ENCODE results near the gene TCERG1L. TPM values are rescaled to one million over a fixed set of nuclear protein-coding genes. Genes with fewer than 3 reads are reported as not detected.
"Not testable (repeated sequence)": the region's sequence is repeated elsewhere in the genome, so short reads cannot be mapped to it uniquely, and the experiment has no call there.

The TCERG1L gene
- total RNA-seq, 1 experiment from 2014 or later = not detected

DNA sequence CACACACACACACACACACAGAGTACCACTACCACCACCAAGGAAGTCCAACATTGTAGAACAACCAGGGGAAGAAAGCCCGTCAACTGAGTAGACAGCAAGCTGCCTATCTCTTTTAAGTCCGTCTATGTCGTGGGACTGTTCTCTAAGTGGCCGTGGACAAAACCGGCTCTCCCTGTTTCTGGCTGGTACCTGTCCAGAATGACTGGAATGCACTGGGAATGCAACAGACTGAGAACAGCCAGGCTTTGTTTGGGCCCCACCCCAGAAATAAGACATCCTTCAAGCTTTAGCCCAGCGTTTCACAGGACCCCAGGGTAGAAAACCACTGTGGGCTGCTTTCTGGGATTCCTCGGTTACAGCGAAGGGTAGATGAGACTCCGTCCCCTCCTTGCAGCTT lies 203.6 kb downstream of the TCERG1L start:
- no peaks in the 10 kb centered on the region for H3K4me1 Mint-ChIP-seq (ENCODE audit: low read depth, unreplicated experiment)
- H3K36me3 Mint-ChIP-seq (ENCODE audit: insufficient read depth, unreplicated experiment) = peaks cover 4% of the 10 kb centered on the region
- no peak for DNase-seq
- H3K27me3 Mint-ChIP-seq (ENCODE audit: unreplicated experiment) = no peaks in the 10 kb centered on the region
- CTCF ChIA-PET = no interaction called here
- no peak overlapping the region for H3K4me3 Mint-ChIP-seq (ENCODE audit: low read depth, unreplicated experiment)
- no TSS peak for BruUV-seq (replicated peaks)
- peaks cover 3% of the 10 kb centered on the region for H3K9me3 Mint-ChIP-seq (ENCODE audit: low read depth, unreplicated experiment)
- TF ChIP-seq, protein P1, sequence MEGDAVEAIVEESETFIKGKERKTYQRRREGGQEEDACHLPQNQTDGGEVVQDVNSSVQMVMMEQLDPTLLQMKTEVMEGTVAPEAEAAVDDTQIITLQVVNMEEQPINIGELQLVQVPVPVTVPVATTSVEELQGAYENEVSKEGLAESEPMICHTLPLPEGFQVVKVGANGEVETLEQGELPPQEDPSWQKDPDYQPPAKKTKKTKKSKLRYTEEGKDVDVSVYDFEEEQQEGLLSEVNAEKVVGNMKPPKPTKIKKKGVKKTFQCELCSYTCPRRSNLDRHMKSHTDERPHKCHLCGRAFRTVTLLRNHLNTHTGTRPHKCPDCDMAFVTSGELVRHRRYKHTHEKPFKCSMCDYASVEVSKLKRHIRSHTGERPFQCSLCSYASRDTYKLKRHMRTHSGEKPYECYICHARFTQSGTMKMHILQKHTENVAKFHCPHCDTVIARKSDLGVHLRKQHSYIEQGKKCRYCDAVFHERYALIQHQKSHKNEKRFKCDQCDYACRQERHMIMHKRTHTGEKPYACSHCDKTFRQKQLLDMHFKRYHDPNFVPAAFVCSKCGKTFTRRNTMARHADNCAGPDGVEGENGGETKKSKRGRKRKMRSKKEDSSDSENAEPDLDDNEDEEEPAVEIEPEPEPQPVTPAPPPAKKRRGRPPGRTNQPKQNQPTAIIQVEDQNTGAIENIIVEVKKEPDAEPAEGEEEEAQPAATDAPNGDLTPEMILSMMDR (IDR thresholded peaks at IDR 0.05; ENCODE audit: unreplicated experiment) = no peak
- intact Hi-C loops (cut with micrococcal nuclease; ENCODE audit: unreplicated experiment) = no loop called here
- H3K27ac Mint-ChIP-seq (ENCODE audit: unreplicated experiment) = no peak overlapping the region

- no peak for DNase-seq
- no peak overlapping the region for H3K27ac Mint-ChIP-seq (ENCODE audit: unreplicated experiment)
- TF ChIP-seq, protein P1 (IDR thresholded peaks at IDR 0.05; ENCODE audit: unreplicated experiment) = no peak
- no peaks in the 10 kb centered on the region for H3K4me1 Mint-ChIP-seq (ENCODE audit: low read depth, unreplicated experiment)
- no peak overlapping the region for H3K4me3 Mint-ChIP-seq (ENCODE audit: low read depth, unreplicated experiment)
- BruUV-seq (replicated peaks) = no TSS peak
- H3K27me3 Mint-ChIP-seq (ENCODE audit: unreplicated experiment) = no peaks in the 10 kb centered on the region
- no peaks in the 10 kb centered on the region for H3K36me3 Mint-ChIP-seq (ENCODE audit: insufficient read depth, unreplicated experiment)
- intact Hi-C loops (cut with micrococcal nuclease; ENCODE audit: unreplicated experiment) = no loop called here
- peaks cover 3% of the 10 kb centered on the region for H3K9me3 Mint-ChIP-seq (ENCODE audit: low read depth, unreplicated experiment)
- CTCF ChIA-PET = no interaction called here
Observed at GRCh38 chr10:131102676-131103075, 208.8 kb downstream of the TCERG1L start.

GRCh38 chr10:131102147-131102546 lies 209.4 kb downstream of the TCERG1L start:
- Mint-ChIP-seq H3K36me3 (ENCODE audit: insufficient read depth, unreplicated experiment) (no peaks in the 10 kb centered on the region), H3K27me3 (ENCODE audit: unreplicated experiment) (no peaks in the 10 kb centered on the region), H3K27ac (ENCODE audit: unreplicated experiment) (no peak overlapping the region), H3K4me3 (ENCODE audit: low read depth, unreplicated experiment) (no peak overlapping the region), H3K4me1 (ENCODE audit: low read depth, unreplicated experiment) (no peaks in the 10 kb centered on the region), H3K9me3 (ENCODE audit: low read depth, unreplicated experiment) (peaks cover 3% of the 10 kb centered on the region)
- no peak for DNase-seq
- CTCF ChIA-PET = no interaction called here
- TF ChIP-seq, protein P1 (IDR thresholded peaks at IDR 0.05; ENCODE audit: unreplicated experiment) = no peak
- intact Hi-C loops (cut with micrococcal nuclease; ENCODE audit: unreplicated experiment) = no loop called here
- no TSS peak for BruUV-seq (replicated peaks)

DNA sequence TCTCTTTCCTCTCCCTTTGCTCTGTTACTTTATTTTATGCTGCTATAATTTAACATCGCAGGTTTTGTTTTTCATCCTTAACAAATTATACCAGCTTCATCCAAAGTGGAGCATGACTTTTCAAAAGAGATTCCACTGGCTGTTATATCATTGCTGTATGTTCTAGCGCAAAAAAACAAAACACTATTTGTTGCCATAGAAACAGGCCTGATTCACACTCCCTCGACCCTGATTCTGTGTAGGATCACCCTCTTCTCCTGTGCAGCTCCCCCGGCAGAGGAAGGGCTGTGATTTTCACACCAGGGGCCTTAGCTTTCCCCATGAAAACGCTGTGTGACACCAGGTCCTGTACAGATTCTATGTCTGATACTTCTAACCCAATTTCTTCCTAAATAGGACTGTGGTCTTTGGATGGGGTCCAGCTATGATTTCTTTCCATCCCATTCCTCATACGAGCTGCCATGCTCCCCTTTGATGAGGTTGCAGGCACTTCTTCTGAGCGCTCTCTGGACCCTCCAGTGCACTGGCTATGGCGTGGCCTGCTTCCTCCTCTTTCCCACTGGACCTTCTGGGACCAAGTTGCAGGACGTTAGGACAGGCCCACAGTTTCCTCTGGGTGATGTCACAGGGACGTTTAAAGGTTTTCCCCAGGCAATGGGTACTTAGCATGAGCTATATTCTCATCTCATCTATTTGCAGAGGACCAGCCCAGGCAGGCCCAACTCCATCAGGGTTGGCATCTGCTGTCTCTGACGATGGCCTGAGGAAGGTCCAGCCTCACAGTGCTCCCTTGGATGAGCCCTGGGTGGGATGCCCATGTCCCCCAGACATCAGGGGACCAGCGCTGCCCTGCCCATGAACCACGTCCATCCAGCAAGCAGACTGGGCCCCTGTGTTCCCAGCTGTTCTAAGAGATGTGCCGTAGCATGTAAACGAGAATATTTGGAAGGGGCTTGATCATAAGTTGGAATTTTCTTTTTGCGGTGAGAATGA lies 210.8 kb downstream of the TCERG1L start:
- H3K27ac Mint-ChIP-seq (ENCODE audit: unreplicated experiment); DNase-seq; H3K36me3 Mint-ChIP-seq (ENCODE audit: insufficient read depth, unreplicated experiment); H3K4me3 Mint-ChIP-seq (ENCODE audit: low read depth, unreplicated experiment); BruUV-seq (replicated peaks); H3K4me1 Mint-ChIP-seq (ENCODE audit: low read depth, unreplicated experiment); H3K9me3 Mint-ChIP-seq (ENCODE audit: low read depth, unreplicated experiment); H3K27me3 Mint-ChIP-seq (ENCODE audit: unreplicated experiment); intact Hi-C loops (cut with micrococcal nuclease; ENCODE audit: unreplicated experiment); CTCF ChIA-PET: not testable (repeated sequence)

All from Calu3 (cell line).